Stimulated activated CD4-positive, alpha-beta T cell treated with anti-CD3 and anti-CD28 coated beads, Interleukin-2, amount 100 ng/mL, for 4 hours (primary cell): ENCODE measurements around the gene ABCF2.

Experiments
- DNase-seq: peaks from one replicate; pipeline ENCODE4 v3.0.0-alpha.2; 2020; ENCODE audit warnings: low read depth

The ABCF2 gene

GRCh38 chr7:151252961-151253711, 26.1 kb upstream of the ABCF2 start:
- DNase-seq, result no peak

- DNase-seq, result no peak
Measured at GRCh38 chr7:151252561-151252835, 25.5 kb upstream of the ABCF2 start.

- no peak for DNase-seq
Measured at GRCh38 chr7:151251689-151252560, 24.9 kb upstream of the ABCF2 start.

- no peak for DNase-seq
Measured at GRCh38 chr7:151251328-151251688, 24.3 kb upstream of the ABCF2 start.

GRCh38 chr7:151250181-151251132, 23.5 kb upstream of the ABCF2 start:
- DNase-seq, result no peak

- no peak for DNase-seq
Measured at GRCh38 chr7:151249732-151250072, 22.7 kb upstream of the ABCF2 start.

- no peak for DNase-seq
Measured at GRCh38 chr7:151249034-151249731, 22.2 kb upstream of the ABCF2 start.

- no peak for DNase-seq
Measured at GRCh38 chr7:151248346-151249033, 21.5 kb upstream of the ABCF2 start, which contains the start of gene SMARCD3. Gene SMARCD3, minus strand, starts transcription at chr7:151248694. Its CDS starts 132 bp downstream, at chr7:151248562.

GRCh38 chr7:151247611-151248345, 20.8 kb upstream of the ABCF2 start:
- no peak for DNase-seq

GRCh38 chr7:151246851-151247580, 20.0 kb upstream of the ABCF2 start:
- no peak for DNase-seq

- DNase-seq, result no peak
Measured at GRCh38 chr7:151246102-151246850, 19.3 kb upstream of the ABCF2 start.

GRCh38 chr7:151245360-151246101, 18.5 kb upstream of the ABCF2 start:
- DNase-seq, result peak; percentile 48

- DNase-seq, result no peak
Measured at GRCh38 chr7:151244841-151245346, 17.9 kb upstream of the ABCF2 start.

- no peak for DNase-seq
Measured at GRCh38 chr7:151244196-151244840, 17.3 kb upstream of the ABCF2 start.

GRCh38 chr7:151243408-151244195, 16.6 kb upstream of the ABCF2 start:
- DNase-seq, result no peak

GRCh38 chr7:151243045-151243349, 16.0 kb upstream of the ABCF2 start:
- no peak for DNase-seq
